GM20000 (cell line): ENCODE results near the gene OR52K2.

ENCODE experiments used
- DNase-seq: peaks from one replicate; pipeline ENCODE4 v3.0.0; 2012; ENCODE audit warnings: low spot score
- CTCF ChIP-seq: IDR thresholded peaks from 2 replicates; pipeline ENCODE4 v1.5.1; 2012; ENCODE audit warnings: mild to moderate bottlenecking, control low read depth; ENCODE audit errors: extremely low read depth, missing control alignments

OR52K2 gene

DNA sequence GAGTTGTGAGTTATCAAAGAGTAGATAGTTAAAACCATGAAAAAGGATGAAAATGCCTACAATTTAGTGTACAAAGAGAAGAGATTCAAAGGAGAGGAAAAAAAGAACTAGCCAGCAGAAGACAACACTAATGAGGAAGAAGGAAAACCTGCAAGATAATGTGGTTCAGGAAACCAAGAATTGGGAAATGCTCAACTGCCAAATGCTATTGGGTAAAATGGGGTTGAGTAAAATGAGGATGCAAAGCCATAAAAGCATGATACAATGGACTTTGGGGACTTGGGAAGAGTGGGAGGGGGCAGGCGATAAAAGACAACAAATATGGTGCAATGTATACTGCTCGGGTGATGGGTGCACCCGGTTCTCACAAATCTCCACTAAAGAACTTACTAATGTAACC, 7.6 kb upstream of the OR52K2 start:
- no peak for TF ChIP-seq CTCF
- no peak for DNase-seq

GRCh38 chr11:4443232-4443891, 5.7 kb upstream of the OR52K2 start:
- no peak for TF ChIP-seq CTCF
- no peak for DNase-seq

DNA sequence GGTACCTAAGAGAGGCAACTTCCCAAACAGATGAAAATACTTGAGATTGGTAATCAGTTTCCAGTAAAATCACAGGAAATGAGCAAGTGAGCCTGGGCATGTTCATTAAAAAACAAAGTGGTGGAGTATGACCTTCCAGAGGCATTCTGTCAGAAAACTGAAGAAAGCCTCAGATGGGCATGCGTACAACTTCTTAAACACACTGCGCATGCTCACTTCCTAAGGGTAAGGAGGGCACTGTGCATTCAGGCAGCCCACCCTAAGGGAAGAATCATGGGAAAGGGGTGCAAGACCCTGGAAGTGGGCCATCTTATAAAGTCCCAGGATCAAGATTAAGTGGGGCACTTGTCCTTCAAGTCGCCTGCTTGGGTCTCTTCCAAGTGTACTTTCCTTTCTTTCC, 4.0 kb downstream of the OR52K2 start:
- no peak for TF ChIP-seq CTCF
- no peak for DNase-seq

- no peak for DNase-seq
- no peak for TF ChIP-seq CTCF
These were observed 4.9 kb downstream of the OR52K2 start for GRCh38 chr11:4454021-4454420.

- no peak for TF ChIP-seq CTCF
- DNase-seq, result no peak
These were observed 6.3 kb downstream of the OR52K2 start for GRCh38 chr11:4455419-4455818.

GRCh38 chr11:4459500-4459899, 10.4 kb downstream of the OR52K2 start:
- no peak for TF ChIP-seq CTCF
- DNase-seq, result no peak

DNA sequence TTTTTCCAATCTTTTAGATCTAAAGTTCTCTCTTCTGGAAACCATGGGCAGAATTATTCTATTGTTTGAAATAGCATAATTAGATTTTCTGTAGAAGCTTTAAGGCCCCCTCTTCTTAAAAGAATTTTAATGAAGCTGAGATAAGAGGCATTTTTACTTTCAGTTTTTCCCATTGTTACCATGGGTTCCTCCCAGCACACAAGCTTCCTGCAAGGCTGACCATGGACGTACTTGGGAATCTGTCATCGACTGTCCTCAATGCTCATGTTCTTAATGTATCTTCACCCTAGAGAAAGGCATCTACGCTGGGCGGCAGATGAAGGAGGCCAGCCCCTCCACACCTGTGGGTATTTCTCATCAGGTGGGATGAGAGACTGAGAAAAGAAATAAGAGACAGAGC, 11.1 kb downstream of the OR52K2 start:
- no peak for TF ChIP-seq CTCF
- no peak for DNase-seq
